Nephron (organoid): ENCODE results near the gene DUSP1.

Experiments
- H3K27ac Mint-ChIP-seq, 3 experiments: 2 replicates each; pipeline ENCODE4 v1.8.0; 2020; ENCODE audit warnings: mixed read lengths in 3 of 3, mild to moderate bottlenecking in 2 of 3, moderate library complexity in 1 of 3
- H3K27me3 Mint-ChIP-seq: 2 replicates; pipeline ENCODE4 v1.8.0; 2021; ENCODE audit warnings: low read depth, mild to moderate bottlenecking, moderate library complexity, mixed read lengths
- H3K36me3 Mint-ChIP-seq: 2 replicates; pipeline ENCODE4 v1.8.0; 2020; ENCODE audit warnings: low read depth, mixed read lengths
- H3K4me1 Mint-ChIP-seq: 2 replicates; pipeline ENCODE4 v1.8.0; 2020; ENCODE audit warnings: mixed read lengths
- H3K4me3 Mint-ChIP-seq, 3 experiments: 2 replicates each; pipeline ENCODE4 v1.8.0; 2020; ENCODE audit warnings: mild to moderate bottlenecking in 3 of 3, mixed read lengths in 3 of 3, moderate library complexity in 2 of 3
- H3K9me3 Mint-ChIP-seq: 2 replicates; pipeline ENCODE4 v1.8.0; 2020; ENCODE audit warnings: mixed read lengths
- TF ChIP-seq, protein P1 (sequence below), 3 experiments: fragments of 200-600 bp; sonication (generic); IDR thresholded peaks; one replicate each; pipeline ENCODE4 v1.5.0; 2021; ENCODE audit warnings: antibody characterized with exemption in 3 of 3; ENCODE audit not compliant: unreplicated experiment in 3 of 3

DUSP1 gene

DNA sequence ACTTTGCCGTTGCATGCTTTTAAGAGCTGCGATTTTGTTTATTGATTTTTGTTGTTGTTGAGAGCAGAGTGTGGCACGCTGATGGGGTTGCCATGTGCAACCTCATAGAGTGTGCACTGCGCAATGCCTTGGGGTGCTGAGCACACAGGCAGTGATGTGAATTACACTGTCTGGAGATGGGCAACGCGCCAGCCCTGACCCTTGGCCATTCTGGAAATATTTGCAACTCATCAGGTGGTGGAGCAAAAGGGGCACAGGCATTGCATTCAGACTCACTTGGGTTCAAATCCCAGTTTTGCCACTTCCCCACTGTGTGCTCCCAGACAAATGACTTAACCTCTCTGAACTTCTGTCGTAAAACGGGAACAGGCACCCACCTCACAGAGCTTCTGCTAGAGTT lies 25.6 kb downstream of the DUSP1 start:
- Mint-ChIP-seq H3K36me3 (no peaks in the 10 kb centered on the region), H3K9me3 (peaks cover 5% of the 10 kb centered on the region), H3K27ac (no peak overlapping the region), H3K27me3 (peaks cover 17% of the 10 kb centered on the region), H3K4me3 (no peak overlapping the region), H3K4me1 (peaks cover 19% of the 10 kb centered on the region)
- TF ChIP-seq, protein P1, sequence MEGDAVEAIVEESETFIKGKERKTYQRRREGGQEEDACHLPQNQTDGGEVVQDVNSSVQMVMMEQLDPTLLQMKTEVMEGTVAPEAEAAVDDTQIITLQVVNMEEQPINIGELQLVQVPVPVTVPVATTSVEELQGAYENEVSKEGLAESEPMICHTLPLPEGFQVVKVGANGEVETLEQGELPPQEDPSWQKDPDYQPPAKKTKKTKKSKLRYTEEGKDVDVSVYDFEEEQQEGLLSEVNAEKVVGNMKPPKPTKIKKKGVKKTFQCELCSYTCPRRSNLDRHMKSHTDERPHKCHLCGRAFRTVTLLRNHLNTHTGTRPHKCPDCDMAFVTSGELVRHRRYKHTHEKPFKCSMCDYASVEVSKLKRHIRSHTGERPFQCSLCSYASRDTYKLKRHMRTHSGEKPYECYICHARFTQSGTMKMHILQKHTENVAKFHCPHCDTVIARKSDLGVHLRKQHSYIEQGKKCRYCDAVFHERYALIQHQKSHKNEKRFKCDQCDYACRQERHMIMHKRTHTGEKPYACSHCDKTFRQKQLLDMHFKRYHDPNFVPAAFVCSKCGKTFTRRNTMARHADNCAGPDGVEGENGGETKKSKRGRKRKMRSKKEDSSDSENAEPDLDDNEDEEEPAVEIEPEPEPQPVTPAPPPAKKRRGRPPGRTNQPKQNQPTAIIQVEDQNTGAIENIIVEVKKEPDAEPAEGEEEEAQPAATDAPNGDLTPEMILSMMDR (IDR thresholded peaks at IDR 0.05; ENCODE audit: unreplicated experiment in 3 of 3), result no peak

DNA sequence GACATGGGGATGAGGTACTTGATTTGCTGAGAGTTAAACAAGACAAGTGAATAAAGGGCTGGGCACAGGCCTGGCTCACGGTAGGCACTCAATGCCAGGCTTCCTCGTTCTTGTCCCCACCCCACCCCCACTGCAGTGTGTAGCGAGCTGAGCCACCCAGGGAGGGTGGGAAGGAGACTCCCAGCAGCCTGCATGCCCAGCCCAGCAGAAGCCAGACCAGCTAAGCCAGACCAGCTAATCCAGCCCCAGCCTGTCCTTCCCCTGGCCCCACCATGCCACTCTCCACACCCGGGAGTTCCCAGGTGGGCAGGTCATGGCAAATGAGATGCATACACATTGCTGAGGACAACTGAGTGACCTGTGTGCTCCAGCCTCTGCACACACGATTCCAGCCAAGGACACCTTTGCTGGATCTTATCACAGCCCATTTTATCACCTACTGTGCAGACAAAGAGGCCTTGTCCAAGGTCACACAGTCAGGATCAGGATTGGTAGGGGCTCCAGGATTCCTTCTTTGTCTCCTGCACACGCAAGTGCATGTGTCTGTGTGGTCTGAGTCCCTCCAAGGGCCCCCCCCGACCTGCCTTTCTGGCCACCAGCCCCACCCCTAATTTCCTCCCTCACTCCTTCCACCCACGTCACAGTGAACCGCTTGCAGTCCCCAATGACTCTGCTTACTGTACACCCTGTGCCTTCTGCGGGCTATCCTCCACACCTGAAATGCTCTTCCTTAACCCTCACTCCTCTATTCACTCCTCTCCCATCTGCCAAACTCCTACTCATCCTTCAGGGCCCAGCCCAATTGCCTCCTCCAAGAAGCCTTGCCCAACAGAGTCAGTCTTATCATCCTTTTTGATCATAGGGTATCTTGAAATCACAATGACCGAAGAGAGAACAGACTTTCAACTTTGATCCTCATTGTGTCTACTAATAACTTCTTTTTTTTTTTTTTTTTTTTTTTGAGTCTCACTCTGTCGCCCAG lies 26.6 kb downstream of the DUSP1 start:
- TF ChIP-seq, protein P1 (IDR thresholded peaks at IDR 0.05; ENCODE audit: unreplicated experiment in 3 of 3), result no peak
- Mint-ChIP-seq H3K27me3 (peaks cover 17% of the 10 kb centered on the region), H3K4me3 (no peak overlapping the region), H3K4me1 (peaks cover 15% of the 10 kb centered on the region), H3K9me3 (peaks cover 5% of the 10 kb centered on the region), H3K36me3 (no peaks in the 10 kb centered on the region), H3K27ac (no peak overlapping the region)

GRCh38 chr5:172743112-172743959 lies 27.7 kb downstream of the DUSP1 start:
- Mint-ChIP-seq H3K4me1 (peaks cover 15% of the 10 kb centered on the region), H3K9me3 (peaks cover 5% of the 10 kb centered on the region), H3K4me3 (no peak overlapping the region), H3K36me3 (no peaks in the 10 kb centered on the region), H3K27me3 (peaks cover 17% of the 10 kb centered on the region), H3K27ac (peak overlapping the region in 1 of 3 experiments; percentile 9)
- TF ChIP-seq, protein P1 (IDR thresholded peaks at IDR 0.05; ENCODE audit: unreplicated experiment in 3 of 3), result no peak

DNA sequence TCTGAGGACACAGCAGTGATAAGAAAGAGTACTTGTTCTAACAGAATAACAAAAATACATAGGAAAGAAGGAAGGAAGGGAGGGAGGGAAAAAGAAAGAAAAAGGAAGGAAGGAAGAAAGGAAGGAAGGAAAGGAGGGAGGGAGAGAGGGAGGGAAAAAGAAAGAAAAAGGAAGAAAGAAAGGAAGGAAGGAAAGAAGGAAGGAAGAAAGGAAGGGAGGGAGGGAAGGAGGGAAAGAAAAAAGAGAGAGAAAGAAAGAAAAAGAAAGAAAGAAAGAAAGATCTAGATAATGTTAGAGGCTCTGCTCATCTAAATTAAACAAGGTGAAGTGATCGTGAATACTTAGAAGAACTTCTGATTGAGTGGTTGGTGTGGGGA lies 29.8 kb downstream of the DUSP1 start:
- peak overlapping the region; percentile 51 to 90 (median 69) for H3K27ac Mint-ChIP-seq

GRCh38 chr5:172740428-172741205 lies 30.4 kb downstream of the DUSP1 start:
- Mint-ChIP-seq H3K27ac (peak overlapping the region; percentile 51 to 90 (median 69)), H3K27me3 (peaks cover 12% of the 10 kb centered on the region), H3K36me3 (no peaks in the 10 kb centered on the region), H3K9me3 (no peaks in the 10 kb centered on the region), H3K4me1 (peaks cover 24% of the 10 kb centered on the region), H3K4me3 (no peak overlapping the region)
- TF ChIP-seq, protein P1 (IDR thresholded peaks at IDR 0.05; ENCODE audit: unreplicated experiment in 3 of 3), result no peak

More for the DNA sequence above, 29.8 kb downstream of the DUSP1 start:
- no peaks in the 10 kb centered on the region for H3K9me3 Mint-ChIP-seq
- H3K4me3 Mint-ChIP-seq, result no peak overlapping the region
- peaks cover 24% of the 10 kb centered on the region for H3K4me1 Mint-ChIP-seq
- H3K27me3 Mint-ChIP-seq, result peaks cover 16% of the 10 kb centered on the region
- H3K36me3 Mint-ChIP-seq, result no peaks in the 10 kb centered on the region
- TF ChIP-seq, protein P1 (IDR thresholded peaks at IDR 0.05; ENCODE audit: unreplicated experiment in 3 of 3), result no peak
